Activated CD4-positive, alpha-beta T cell treated with anti-CD3 and anti-CD28 coated beads for 1 hour (primary cell): ENCODE measurements around the gene ZNF556.
A peak's percentile ranks its signal among the peaks of the same experiment; 100 is the strongest.
"Not testable (repeated sequence)": the region's sequence is repeated elsewhere in the genome, so short reads cannot be mapped to it uniquely, and the experiment has no call there.

Source experiments
- DNase-seq: peaks from one replicate; pipeline ENCODE4 v3.0.0-alpha.2; 2020

The ZNF556 gene

GRCh38 chr19:2854849-2855248 is 12.3 kb upstream of the ZNF556 start:
- DNase-seq: no peak

GRCh38 chr19:2856457-2857050 is 10.6 kb upstream of the ZNF556 start:
- no peak for DNase-seq

GRCh38 chr19:2858864-2859263 is 8.3 kb upstream of the ZNF556 start:
- DNase-seq: no peak

GRCh38 chr19:2863816-2864215 is 3.3 kb upstream of the ZNF556 start:
- no peak for DNase-seq

GRCh38 chr19:2865334-2866100 is 1.6 kb upstream of the ZNF556 start:
- DNase-seq: no peak

- no peak for DNase-seq
Measured at GRCh38 chr19:2866495-2867024, 575 bp upstream of the ZNF556 start.

- DNase-seq: no peak
Measured at GRCh38 chr19:2869618-2870017, 2.5 kb downstream of the ZNF556 start.

- peak; percentile 17 for DNase-seq
Measured at GRCh38 chr19:2872175-2872574, 5.0 kb downstream of the ZNF556 start.

- no peak for DNase-seq
Measured at GRCh38 chr19:2877398-2878331, 10.5 kb downstream of the ZNF556 start.

- DNase-seq: no peak
Measured at GRCh38 chr19:2883686-2884439, 16.7 kb downstream of the ZNF556 start.

GRCh38 chr19:2885736-2886135 is 18.6 kb downstream of the ZNF556 start:
- DNase-seq: no peak

GRCh38 chr19:2887391-2887914 is 20.3 kb downstream of the ZNF556 start:
- no peak for DNase-seq

GRCh38 chr19:2888731-2889224 is 21.6 kb downstream of the ZNF556 start:
- DNase-seq: peak; percentile 45

GRCh38 chr19:2890531-2890930 is 23.4 kb downstream of the ZNF556 start:
- DNase-seq: not testable (repeated sequence)

- DNase-seq: no peak
Measured at GRCh38 chr19:2896694-2897093, 29.6 kb downstream of the ZNF556 start.

GRCh38 chr19:2900296-2901252 is 33.4 kb downstream of the ZNF556 start, which contains the start of gene ZNF57:
Gene ZNF57, plus strand, starts transcription at chr19:2900928. Its CDS starts 118 bp downstream, at chr19:2901046.
- peak; percentile 91 for DNase-seq

- DNase-seq: no peak
Measured at GRCh38 chr19:2902590-2903218, 35.6 kb downstream of the ZNF556 start.

GRCh38 chr19:2903326-2903725 is 36.2 kb downstream of the ZNF556 start:
- DNase-seq: not testable (repeated sequence)

- DNase-seq: no peak
Measured at GRCh38 chr19:2905918-2906519, 38.9 kb downstream of the ZNF556 start.
